ENCODE measurements around the gene P2RX7.

The P2RX7 gene

DNA sequence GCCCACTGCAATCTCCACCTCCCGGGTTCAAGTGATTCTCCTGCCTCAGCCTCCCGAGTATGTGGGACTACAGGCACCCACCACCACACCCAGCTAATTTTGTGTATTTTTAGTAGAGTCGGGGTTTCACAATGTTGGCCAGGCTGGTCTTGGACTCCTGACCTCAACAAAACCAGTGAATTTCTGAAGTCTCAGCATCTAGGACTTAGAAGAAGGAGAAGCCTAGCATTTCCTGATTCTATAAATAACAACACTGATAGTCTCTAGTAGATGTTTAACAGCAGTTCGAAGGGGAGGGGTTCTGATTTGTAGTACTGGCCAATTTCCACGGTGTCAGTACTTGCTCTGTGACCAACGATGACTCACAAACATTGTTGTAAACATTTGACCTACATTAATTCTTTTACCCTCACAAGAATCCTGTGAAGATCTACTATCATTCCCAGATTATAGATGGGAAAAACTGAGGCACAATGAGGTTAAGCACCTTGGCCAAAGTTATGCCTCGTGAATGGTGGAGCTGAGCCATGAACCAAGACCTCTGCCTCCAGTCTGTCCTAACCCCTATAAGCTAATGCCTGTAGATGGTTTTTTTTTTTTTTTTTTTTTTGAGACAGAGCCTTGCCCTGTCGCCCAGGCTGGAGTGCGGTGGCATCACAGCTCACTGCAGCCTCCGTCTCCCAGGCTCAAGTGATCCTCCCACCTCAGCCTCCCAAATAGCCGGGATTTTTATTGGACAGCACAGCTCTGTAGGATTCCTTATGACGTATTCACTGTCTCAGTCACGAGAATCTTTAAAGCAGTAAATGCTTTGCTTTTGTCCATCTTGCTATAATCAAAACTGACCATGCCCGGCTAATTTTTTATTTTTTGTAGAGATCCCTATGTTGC lies 82.4 kb downstream of the P2RX7 start:
- no peaks in the 10 kb centered on the region for H3K36me3 ChIP-seq (ENCODE audit: control insufficient read depth, insufficient read depth, low read length, severe bottlenecking)
- H3K9ac ChIP-seq (ENCODE audit: low read length): no peak overlapping the region
- H3K9me3 ChIP-seq (ENCODE audit: control insufficient read depth, low read length): no peaks in the 10 kb centered on the region
- no peaks in the 10 kb centered on the region for H3K27me3 ChIP-seq (replicated peaks; ENCODE audit: control insufficient read depth, insufficient read depth, low read length)
- DNase-seq (ENCODE audit: low read depth): peak; percentile 75
- H3K4me3 ChIP-seq (ENCODE audit: low read length): peak overlapping the region; percentile 59
- H3K4me1 ChIP-seq (ENCODE audit: control insufficient read depth, insufficient read depth, low read length): peaks cover 33% of the 10 kb centered on the region

DNA sequence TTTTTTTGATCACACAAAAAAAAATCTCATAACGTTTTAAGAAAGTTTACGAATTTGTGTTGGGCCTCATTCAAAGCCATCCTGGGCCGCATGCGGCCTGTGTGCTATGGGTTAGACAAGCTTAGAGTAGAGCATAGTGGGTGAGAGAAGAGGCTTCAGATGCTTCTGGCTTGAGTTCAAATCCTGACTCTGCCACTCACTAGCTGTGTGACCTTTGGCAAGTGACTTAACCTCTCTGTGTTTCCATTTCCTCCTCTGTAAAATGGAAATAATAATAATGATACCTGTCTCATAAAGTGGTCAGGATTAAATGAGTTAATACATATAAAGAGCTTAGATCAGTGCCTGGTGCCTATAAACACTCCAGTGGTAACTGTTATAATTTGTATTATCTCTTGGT lies 83.4 kb downstream of the P2RX7 start:
- DNase-seq (ENCODE audit: low read depth): no peak
- no peaks in the 10 kb centered on the region for H3K36me3 ChIP-seq (ENCODE audit: control insufficient read depth, insufficient read depth, low read length, severe bottlenecking)

DNA sequence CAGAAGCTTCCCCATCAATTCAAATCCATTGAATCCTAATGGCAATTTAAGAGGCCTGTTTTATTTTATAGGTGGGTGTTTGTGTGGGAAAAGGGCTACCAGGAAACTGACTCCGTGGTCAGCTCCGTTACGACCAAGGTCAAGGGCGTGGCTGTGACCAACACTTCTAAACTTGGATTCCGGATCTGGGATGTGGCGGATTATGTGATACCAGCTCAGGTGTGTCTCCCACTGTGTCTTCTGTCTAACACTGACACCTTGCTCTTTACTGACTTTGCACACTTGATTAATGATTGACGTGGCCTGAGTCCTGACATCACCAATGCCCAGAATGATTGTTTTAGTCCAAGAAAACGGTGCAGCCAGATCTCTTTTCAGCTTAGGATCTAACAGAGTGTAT lies 84.4 kb downstream of the P2RX7 start:
- no peaks in the 10 kb centered on the region for H3K36me3 ChIP-seq (ENCODE audit: control insufficient read depth, insufficient read depth, low read length, severe bottlenecking)
- no peaks in the 10 kb centered on the region for H3K9me3 ChIP-seq (ENCODE audit: control insufficient read depth, low read length)
- no peak overlapping the region for H3K4me3 ChIP-seq (ENCODE audit: low read length)
- DNase-seq (ENCODE audit: low read depth): no peak
- no peaks in the 10 kb centered on the region for H3K27me3 ChIP-seq (replicated peaks; ENCODE audit: control insufficient read depth, insufficient read depth, low read length)
- peaks cover 27% of the 10 kb centered on the region for H3K4me1 ChIP-seq (ENCODE audit: control insufficient read depth, insufficient read depth, low read length)
- H3K9ac ChIP-seq (ENCODE audit: low read length): no peak overlapping the region

More for the DNA sequence above, 83.4 kb downstream of the P2RX7 start:
- H3K27me3 ChIP-seq (replicated peaks; ENCODE audit: control insufficient read depth, insufficient read depth, low read length): no peaks in the 10 kb centered on the region
- no peak overlapping the region for H3K9ac ChIP-seq (ENCODE audit: low read length)
- H3K4me1 ChIP-seq (ENCODE audit: control insufficient read depth, insufficient read depth, low read length): peaks cover 27% of the 10 kb centered on the region
- no peaks in the 10 kb centered on the region for H3K9me3 ChIP-seq (ENCODE audit: control insufficient read depth, low read length)
- no peak overlapping the region for H3K4me3 ChIP-seq (ENCODE audit: low read length)

DNA sequence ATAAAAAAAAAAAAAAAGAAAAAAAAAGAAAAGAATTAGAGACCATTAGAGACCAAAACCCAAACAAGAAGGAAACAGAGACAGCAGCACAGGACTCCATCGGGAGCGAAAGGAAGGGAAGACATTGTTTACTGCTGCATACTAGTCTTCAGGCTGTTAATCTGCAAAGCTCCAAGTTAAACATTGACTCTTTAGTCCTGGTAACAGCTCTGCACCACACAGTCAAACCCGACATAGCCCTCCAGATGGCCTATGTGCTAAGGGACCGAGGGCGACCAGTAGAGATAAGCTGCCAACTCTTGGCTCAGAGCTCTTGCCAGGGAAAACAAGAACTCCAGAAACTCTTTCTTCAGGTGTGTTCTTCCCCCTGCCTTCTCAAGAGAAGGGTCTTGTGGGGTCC lies 85.1 kb downstream of the P2RX7 start:
- H3K4me1 ChIP-seq (ENCODE audit: control insufficient read depth, insufficient read depth, low read length): peaks cover 27% of the 10 kb centered on the region
- DNase-seq (ENCODE audit: low read depth): no peak
- H3K27me3 ChIP-seq (replicated peaks; ENCODE audit: control insufficient read depth, insufficient read depth, low read length): no peaks in the 10 kb centered on the region
- H3K36me3 ChIP-seq (ENCODE audit: control insufficient read depth, insufficient read depth, low read length, severe bottlenecking): no peaks in the 10 kb centered on the region
- no peak overlapping the region for H3K9ac ChIP-seq (ENCODE audit: low read length)
- H3K9me3 ChIP-seq (ENCODE audit: control insufficient read depth, low read length): no peaks in the 10 kb centered on the region
- no peak overlapping the region for H3K4me3 ChIP-seq (ENCODE audit: low read length)

DNA sequence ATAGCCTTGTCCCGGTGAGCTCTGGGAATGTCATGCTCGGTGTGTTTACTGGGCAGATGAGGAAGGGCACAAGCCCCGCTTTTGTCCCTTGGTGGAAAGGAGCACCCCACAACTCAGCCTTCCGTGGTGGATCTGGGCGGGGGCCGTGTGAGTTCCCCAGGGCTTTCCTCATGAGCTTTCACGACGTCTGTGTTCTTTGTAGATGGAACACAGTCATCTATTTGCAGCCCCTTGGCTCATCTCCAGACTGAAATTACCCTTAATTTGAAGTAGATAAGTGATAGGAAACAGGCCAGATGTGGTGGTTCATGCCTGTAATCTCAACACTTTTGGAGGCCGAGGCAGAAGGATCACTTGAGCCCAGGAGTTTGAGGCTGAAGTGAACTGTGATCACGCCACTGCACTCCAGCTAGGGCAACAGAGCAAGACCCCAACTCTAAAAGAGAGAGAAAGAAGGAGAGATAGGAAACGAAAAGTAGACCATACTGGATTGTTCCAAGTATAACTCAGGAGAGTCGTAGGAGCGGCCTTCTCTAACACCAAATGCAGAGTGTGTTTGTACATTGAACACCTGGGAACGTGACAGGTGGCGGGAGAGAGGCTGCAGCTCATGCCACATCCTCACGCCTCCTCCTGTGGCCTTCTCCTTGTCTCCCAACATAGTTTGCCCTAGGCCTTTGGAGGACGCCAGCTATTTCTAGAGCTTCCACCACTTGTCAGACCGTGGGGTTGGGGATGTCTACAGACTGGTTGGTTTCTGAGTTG lies 86.1 kb downstream of the P2RX7 start:
- Histone ChIP-seq H3K9me3 (ENCODE audit: control insufficient read depth, low read length) (no peaks in the 10 kb centered on the region), H3K9ac (ENCODE audit: low read length) (no peak overlapping the region), H3K4me3 (ENCODE audit: low read length) (no peak overlapping the region), H3K36me3 (ENCODE audit: control insufficient read depth, insufficient read depth, low read length, severe bottlenecking) (no peaks in the 10 kb centered on the region), H3K27me3 (replicated peaks; ENCODE audit: control insufficient read depth, insufficient read depth, low read length) (no peaks in the 10 kb centered on the region), H3K4me1 (ENCODE audit: control insufficient read depth, insufficient read depth, low read length) (peaks cover 27% of the 10 kb centered on the region)
- no peak for DNase-seq (ENCODE audit: low read depth)

DNA sequence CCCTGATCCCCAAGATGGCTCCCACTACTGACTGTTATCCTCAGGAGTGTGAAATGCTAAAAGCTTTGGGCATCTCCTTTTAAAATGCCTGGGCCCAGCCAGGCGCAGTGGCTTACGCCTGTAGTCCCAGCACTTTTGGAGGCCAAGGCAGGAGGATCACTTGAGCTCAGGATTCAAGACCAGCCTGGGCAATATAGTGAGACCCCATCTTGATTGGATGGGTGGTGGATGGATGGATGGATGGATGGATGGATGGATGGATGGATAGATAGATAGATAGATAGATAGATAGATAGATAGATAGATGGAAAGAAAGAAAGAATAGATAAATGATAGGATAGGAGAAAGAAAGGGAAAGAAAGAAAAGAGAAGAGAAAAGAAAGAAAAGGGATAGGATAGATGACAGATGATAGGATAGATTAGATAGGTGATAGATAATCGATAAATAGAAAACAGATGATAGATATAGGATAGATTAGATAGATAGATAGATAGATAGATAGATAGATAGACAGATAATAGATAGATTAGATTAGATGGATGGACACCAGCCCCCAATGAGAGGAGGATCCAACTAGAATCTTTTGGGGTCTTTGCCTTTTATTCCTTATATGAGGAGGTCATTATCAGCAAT lies 86.8 kb downstream of the P2RX7 start:
- no peaks in the 10 kb centered on the region for H3K9me3 ChIP-seq (ENCODE audit: control insufficient read depth, low read length)
- H3K4me1 ChIP-seq (ENCODE audit: control insufficient read depth, insufficient read depth, low read length): peaks cover 20% of the 10 kb centered on the region
- no peak overlapping the region for H3K9ac ChIP-seq (ENCODE audit: low read length)
- no peaks in the 10 kb centered on the region for H3K27me3 ChIP-seq (replicated peaks; ENCODE audit: control insufficient read depth, insufficient read depth, low read length)
- H3K4me3 ChIP-seq (ENCODE audit: low read length): no peak overlapping the region
- no peak for DNase-seq (ENCODE audit: low read depth)
- no peaks in the 10 kb centered on the region for H3K36me3 ChIP-seq (ENCODE audit: control insufficient read depth, insufficient read depth, low read length, severe bottlenecking)

DNA sequence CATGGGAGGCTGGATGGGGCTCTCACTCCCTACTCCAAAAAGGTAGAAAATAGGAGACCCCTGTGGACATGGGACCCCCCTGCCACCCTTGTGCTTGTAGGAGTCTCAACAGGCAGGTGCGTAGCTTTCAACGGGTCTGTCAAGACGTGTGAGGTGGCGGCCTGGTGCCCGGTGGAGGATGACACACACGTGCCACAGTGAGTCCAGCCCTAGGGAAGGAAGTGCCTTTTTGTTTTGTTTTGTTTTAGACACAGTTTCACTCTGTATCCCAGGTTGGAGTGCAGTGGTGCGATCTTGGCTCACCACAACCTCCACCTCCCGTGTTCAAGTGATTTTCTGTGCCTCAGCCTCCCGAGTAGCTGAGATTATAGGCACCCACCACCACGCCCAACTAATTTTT lies 90.2 kb downstream of the P2RX7 start:
- Histone ChIP-seq H3K36me3 (ENCODE audit: control insufficient read depth, insufficient read depth, low read length, severe bottlenecking) (no peaks in the 10 kb centered on the region), H3K4me1 (ENCODE audit: control insufficient read depth, insufficient read depth, low read length) (peaks cover 6% of the 10 kb centered on the region), H3K27me3 (replicated peaks; ENCODE audit: control insufficient read depth, insufficient read depth, low read length) (no peaks in the 10 kb centered on the region), H3K9me3 (ENCODE audit: control insufficient read depth, low read length) (no peaks in the 10 kb centered on the region), H3K9ac (ENCODE audit: low read length) (no peak overlapping the region), H3K4me3 (ENCODE audit: low read length) (no peak overlapping the region)
- no peak for DNase-seq (ENCODE audit: low read depth)

DNA sequence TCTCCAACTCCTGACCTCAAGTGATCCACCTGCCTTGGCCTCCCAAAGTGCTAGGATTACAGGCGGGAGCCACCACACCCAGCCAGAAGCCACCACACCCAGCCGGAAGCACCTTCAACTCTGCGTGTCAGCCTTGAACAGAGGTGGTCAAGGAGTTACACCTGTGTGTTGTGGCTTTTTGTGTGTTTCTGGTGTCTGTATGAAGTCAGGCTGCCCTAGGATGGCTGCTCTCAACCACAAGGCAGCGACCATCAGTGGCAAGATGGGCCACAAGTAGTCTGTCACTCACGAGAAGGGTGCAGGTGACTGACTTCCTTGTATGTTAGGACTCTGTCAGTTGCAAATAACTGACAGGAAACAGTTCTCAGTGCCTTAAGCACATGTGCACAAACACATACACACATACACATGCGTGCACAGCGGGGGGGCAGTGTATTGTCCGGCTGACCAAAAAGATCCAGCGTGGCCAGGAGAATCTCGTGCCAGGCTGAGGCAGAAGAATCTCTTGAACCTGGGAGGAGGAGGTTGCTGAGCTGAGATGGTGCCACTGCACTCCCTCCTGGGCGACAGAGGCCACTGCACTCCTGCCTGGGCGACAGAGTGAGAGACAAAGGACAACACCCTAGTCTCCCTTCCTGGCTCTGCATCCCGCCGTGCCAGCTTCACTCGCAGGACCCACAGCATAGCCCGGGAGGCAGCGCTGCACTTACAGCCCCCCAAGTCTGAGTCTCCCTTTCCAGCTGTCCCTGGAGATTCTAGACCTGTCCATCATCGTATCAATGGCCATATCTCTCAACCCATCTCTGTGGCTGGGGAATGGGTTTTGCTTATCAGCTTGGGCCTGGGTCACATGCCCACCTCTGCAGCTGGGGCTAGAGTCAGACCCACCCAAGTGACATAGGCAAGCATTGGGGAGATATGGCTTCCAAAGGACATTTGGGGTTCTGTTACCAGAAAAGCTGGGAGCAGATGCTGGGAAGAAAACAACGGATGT lies 90.9 kb downstream of the P2RX7 start:
- Histone ChIP-seq H3K9me3 (ENCODE audit: control insufficient read depth, low read length) (no peaks in the 10 kb centered on the region), H3K4me3 (ENCODE audit: low read length) (no peak overlapping the region)
- DNase-seq (ENCODE audit: low read depth): no peak

DNA sequence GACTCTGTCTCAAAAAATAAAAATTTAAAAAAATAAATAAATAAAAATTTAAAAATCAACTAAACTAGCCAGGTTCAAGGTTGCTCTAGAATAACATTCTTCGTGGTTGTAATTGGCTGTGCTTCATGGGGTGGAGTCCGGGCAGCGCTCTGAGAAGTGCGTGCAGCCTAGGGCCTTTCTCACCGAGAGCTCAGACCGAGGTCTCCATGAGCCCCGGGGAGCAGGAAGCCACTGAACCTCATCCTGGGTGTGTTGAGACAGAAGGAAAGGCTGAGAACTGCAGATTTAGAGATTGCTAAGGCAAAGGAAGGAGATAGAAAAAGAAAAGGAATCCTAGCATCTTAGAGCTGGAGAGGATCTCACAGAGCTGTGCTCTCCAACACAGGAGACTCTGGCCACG lies 91.9 kb downstream of the P2RX7 start:
- Histone ChIP-seq H3K4me1 (ENCODE audit: control insufficient read depth, insufficient read depth, low read length) (peaks cover 6% of the 10 kb centered on the region), H3K9ac (ENCODE audit: low read length) (no peak overlapping the region), H3K9me3 (ENCODE audit: control insufficient read depth, low read length) (no peaks in the 10 kb centered on the region), H3K36me3 (ENCODE audit: control insufficient read depth, insufficient read depth, low read length, severe bottlenecking) (peaks cover 7% of the 10 kb centered on the region), H3K4me3 (ENCODE audit: low read length) (no peak overlapping the region), H3K27me3 (replicated peaks; ENCODE audit: control insufficient read depth, insufficient read depth, low read length) (no peaks in the 10 kb centered on the region)
- no peak for DNase-seq (ENCODE audit: low read depth)

More for the DNA sequence above, 90.9 kb downstream of the P2RX7 start:
- no peaks in the 10 kb centered on the region for H3K27me3 ChIP-seq (replicated peaks; ENCODE audit: control insufficient read depth, insufficient read depth, low read length)
- peaks cover 6% of the 10 kb centered on the region for H3K4me1 ChIP-seq (ENCODE audit: control insufficient read depth, insufficient read depth, low read length)
- no peak overlapping the region for H3K9ac ChIP-seq (ENCODE audit: low read length)
- H3K36me3 ChIP-seq (ENCODE audit: control insufficient read depth, insufficient read depth, low read length, severe bottlenecking): peaks cover 2% of the 10 kb centered on the region

DNA sequence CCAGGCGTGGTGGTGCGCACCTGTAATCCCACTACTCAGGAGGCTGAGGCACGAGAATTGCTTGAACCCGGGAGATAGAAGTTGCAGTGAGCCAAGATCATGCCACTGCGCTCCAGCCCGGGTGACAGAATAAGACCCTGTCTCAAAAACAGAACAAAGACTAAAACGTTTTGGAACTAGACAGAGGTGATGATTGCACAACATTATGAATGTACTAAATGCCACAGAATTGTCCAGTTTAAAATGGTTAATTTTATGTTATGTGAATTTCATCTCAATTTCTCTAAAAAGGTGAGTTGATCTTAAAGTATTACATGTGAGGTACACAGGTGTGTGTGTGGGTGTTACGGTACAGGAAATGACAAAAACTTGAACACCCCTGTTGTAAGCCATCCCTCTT lies 93.7 kb downstream of the P2RX7 start:
- no peaks in the 10 kb centered on the region for H3K9me3 ChIP-seq (ENCODE audit: control insufficient read depth, low read length)
- H3K36me3 ChIP-seq (ENCODE audit: control insufficient read depth, insufficient read depth, low read length, severe bottlenecking): peaks cover 7% of the 10 kb centered on the region
- no peak for DNase-seq (ENCODE audit: low read depth)
- no peak overlapping the region for H3K9ac ChIP-seq (ENCODE audit: low read length)
- H3K27me3 ChIP-seq (replicated peaks; ENCODE audit: control insufficient read depth, insufficient read depth, low read length): no peaks in the 10 kb centered on the region
- H3K4me1 ChIP-seq (ENCODE audit: control insufficient read depth, insufficient read depth, low read length): no peaks in the 10 kb centered on the region
- H3K4me3 ChIP-seq (ENCODE audit: low read length): no peak overlapping the region
